K562 (cell line): ENCODE data around the gene SLC2A8. TPM values are rescaled to one million over a fixed set of nuclear protein-coding genes. Genes with fewer than 3 reads are reported as not detected.

ENCODE experiments used
- CTCF ChIP-seq, 3 experiments: IDR thresholded peaks in 2 of 3; conservative IDR thresholded peaks in 1 of 3; 2 replicates each; pipeline ENCODE4 v1.5.1; 2011 to 2012; ENCODE audit warnings: low read length in 3 of 3, mild to moderate bottlenecking in 3 of 3, control low read depth in 2 of 3, improper control_type of control experiment in 1 of 3, inconsistent platforms in 1 of 3, low read depth in 1 of 3, mixed read lengths in 1 of 3, moderate library complexity in 1 of 3; ENCODE audit not compliant: insufficient read depth in 2 of 3
- DACH1 ChIP-seq: fragments of 450-650 bp; IDR thresholded peaks from 2 replicates; pipeline ENCODE4 v1.6.1; 2018; ENCODE audit not compliant: partially characterized antibody
- GTF2B ChIP-seq: IDR thresholded peaks from 2 replicates; pipeline ENCODE4 v1.6.1; 2011; ENCODE audit not compliant: insufficient read length; ENCODE audit errors: extremely low read depth
- GTF3C2 ChIP-seq: IDR thresholded peaks from 3 replicates; pipeline ENCODE4 v1.6.1; 2011; ENCODE audit warnings: borderline replicate concordance, mild to moderate bottlenecking, moderate library complexity; ENCODE audit not compliant: insufficient read length; ENCODE audit errors: extremely low read depth
- HNRNPLL ChIP-seq: fragments of 200-400 bp; formaldehyde crosslinking; IDR thresholded peaks from 2 replicates; pipeline ENCODE4 v1.6.1; 2017; ENCODE audit warnings: low read length, low read depth, mild to moderate bottlenecking; ENCODE audit not compliant: poor library complexity, severe bottlenecking
- RB1 ChIP-seq: fragments of 450-650 bp; IDR thresholded peaks from 2 replicates; pipeline ENCODE4 v1.6.1; 2017; ENCODE audit warnings: low read depth, mild to moderate bottlenecking
- ZBTB1 ChIP-seq: sonication (generic); formaldehyde crosslinking; IDR thresholded peaks from 2 replicates; pipeline ENCODE4 v1.8.1; 2023; ENCODE audit warnings: missing genetic modification reagents, low read depth, mild to moderate bottlenecking, borderline replicate concordance
- polyA plus RNA-seq, 8 experiments: library from polyadenylated mRNA; depleted of rRNA in 4 of 8; stranded (reverse) in 5 of 8; unstranded in 3 of 8; fragments of >200 nt; fragmentation: Nextera tagmentation in 2 of 8; fragmentation: Illumina TruSeq in 1 of 8; extraction: Ambion mirVana in 2 of 8; extraction: Trizol in 1 of 8; gene quantifications; 2 replicates each; pipeline versions ENCODE4 v1.2.1 to v1.2.3, GENCODE V29; 2011 to 2014; ENCODE audit warnings: inconsistent platforms in 1 of 8, missing spikeins in 1 of 8
- total RNA-seq, 7 experiments: library from RNA; depleted of rRNA in 6 of 7; stranded (reverse); fragments of >200 nt in 6 of 7; fragmentation: Illumina TruSeq in 2 of 7; extraction: Trizol in 2 of 7; gene quantifications; 2 replicates each; pipeline versions ENCODE4 v1.2.1 to v1.2.3, GENCODE V29; 2011 to 2021; ENCODE audit warnings: low replicate concordance in 1 of 7

Gene SLC2A8
- total and polyA plus RNA-seq, 9 of the 15 experiments (the other 6 are each of a cell fraction or from before 2014, with no cell fraction given) = 0.13 to 12.9 (median 5.2) TPM

GRCh38 chr9:127397646-127398274 lies 791 bp downstream of the SLC2A8 start (continued):
- TF ChIP-seq GTF3C2 (no peak), GTF2B (no peak), HNRNPLL (no peak), CTCF (IDR thresholded peaks at IDR 0.05 in 2 of 3, conservative IDR thresholded peaks at IDR 0.05 in 1 of 3; ENCODE audit: insufficient read depth in 2 of 3, low read depth in 1 of 3, low read length in 3 of 3) (peak; percentile 40 to 49 (median 43); a peak in 5 of 6 replicates), RB1 (peak; percentile 41; the same call in 1 of the 2 replicates), DACH1 (no peak), ZBTB1 (no peak)
